Ectodermal cell (in vitro differentiated cells): ENCODE results near the gene DUOX1.

ENCODE experiments used
- H3K27ac ChIP-seq: 2 replicates; pipeline ENCODE4 v1.7.0; 2013; ENCODE audit warnings: mild to moderate bottlenecking, low read depth, low read length; ENCODE audit not compliant: insufficient read depth, poor library complexity, severe bottlenecking
- H3K27me3 ChIP-seq: 2 replicates; pipeline ENCODE4 v1.7.0; 2013; ENCODE audit warnings: mild to moderate bottlenecking, low read length; ENCODE audit not compliant: insufficient read depth, control insufficient read depth, poor library complexity, severe bottlenecking
- H3K36me3 ChIP-seq: one replicate; pipeline ENCODE4 v1.7.0; 2013; ENCODE audit warnings: low read length; ENCODE audit not compliant: control insufficient read depth, insufficient read depth
- H3K4me1 ChIP-seq: one replicate; pipeline ENCODE4 v1.7.0; 2013; ENCODE audit warnings: low read length; ENCODE audit not compliant: control insufficient read depth, insufficient read depth
- H3K4me3 ChIP-seq: 2 replicates; pipeline ENCODE4 v1.7.0; 2013; ENCODE audit warnings: low read depth, low read length, control low read depth; ENCODE audit not compliant: insufficient read depth
- H3K9me3 ChIP-seq: 2 replicates; pipeline ENCODE4 v1.7.0; 2013; ENCODE audit warnings: mild to moderate bottlenecking, low read length, moderate library complexity; ENCODE audit not compliant: control insufficient read depth
- WGBS, 2 experiments: methylation state at CpG; one replicate each; pipeline ENCODE4 v1.1.7; 2013; ENCODE audit warnings: missing lambda C conversion rate in 2 of 2; 5-methylcytosine and 5-hydroxymethylcytosine counted together

DUOX1 gene

GRCh38 chr15:45168286-45168685 is 38.5 kb downstream of the DUOX1 start:
- WGBS, 2 experiments: 93 to 96% methylated on average over 4 of the region's 4 CpGs
- Histone ChIP-seq H3K27me3 (no peaks in the 10 kb centered on the region), H3K4me1 (peaks cover 13% of the 10 kb centered on the region), H3K9me3 (no peaks in the 10 kb centered on the region), H3K4me3 (no peak overlapping the region), H3K36me3 (peaks cover 12% of the 10 kb centered on the region), H3K27ac (no peak overlapping the region)

- Histone ChIP-seq H3K4me3 (no peak overlapping the region), H3K9me3 (no peaks in the 10 kb centered on the region), H3K4me1 (peaks cover 13% of the 10 kb centered on the region), H3K27ac (no peak overlapping the region), H3K36me3 (peaks cover 15% of the 10 kb centered on the region), H3K27me3 (no peaks in the 10 kb centered on the region)
- 91 to 94% methylated on average over 9 of the region's 9 CpGs for WGBS, 2 experiments
Measured at GRCh38 chr15:45168751-45169551, 39.2 kb downstream of the DUOX1 start.

GRCh38 chr15:45169608-45170480 is 40.0 kb downstream of the DUOX1 start:
- WGBS, 2 experiments: 54 to 56% methylated on average over 4 of the region's 4 CpGs
- no peak overlapping the region for H3K27ac ChIP-seq
- H3K4me3 ChIP-seq: no peak overlapping the region
- peaks cover 15% of the 10 kb centered on the region for H3K36me3 ChIP-seq
- H3K9me3 ChIP-seq: no peaks in the 10 kb centered on the region
- peaks cover 13% of the 10 kb centered on the region for H3K4me1 ChIP-seq
- H3K27me3 ChIP-seq: no peaks in the 10 kb centered on the region

GRCh38 chr15:45171912-45172311 is 42.1 kb downstream of the DUOX1 start:
- no peaks in the 10 kb centered on the region for H3K9me3 ChIP-seq
- H3K27ac ChIP-seq: no peak overlapping the region
- H3K27me3 ChIP-seq: no peaks in the 10 kb centered on the region
- H3K4me1 ChIP-seq: peaks cover 5% of the 10 kb centered on the region
- 94 to 96% methylated on average over 12 of the region's 12 CpGs for WGBS, 2 experiments
- peaks cover 15% of the 10 kb centered on the region for H3K36me3 ChIP-seq
- H3K4me3 ChIP-seq: no peak overlapping the region

GRCh38 chr15:45174069-45174468 is 44.3 kb downstream of the DUOX1 start:
- Histone ChIP-seq H3K36me3 (peaks cover 18% of the 10 kb centered on the region), H3K27me3 (no peaks in the 10 kb centered on the region), H3K9me3 (no peaks in the 10 kb centered on the region), H3K4me1 (peaks cover 5% of the 10 kb centered on the region), H3K4me3 (no peak overlapping the region), H3K27ac (no peak overlapping the region)
- 96 to 99% methylated on average over 6 of the region's 6 CpGs for WGBS, 2 experiments

GRCh38 chr15:45174577-45174976 is 44.8 kb downstream of the DUOX1 start:
- H3K9me3 ChIP-seq: no peaks in the 10 kb centered on the region
- H3K27ac ChIP-seq: no peak overlapping the region
- H3K4me3 ChIP-seq: no peak overlapping the region
- no peaks in the 10 kb centered on the region for H3K27me3 ChIP-seq
- H3K36me3 ChIP-seq: peaks cover 18% of the 10 kb centered on the region
- peaks cover 5% of the 10 kb centered on the region for H3K4me1 ChIP-seq
- 89 to 100% methylated on average over 1 to 2 of the region's 2 CpGs for WGBS, 2 experiments

GRCh38 chr15:45177285-45177684 is 47.5 kb downstream of the DUOX1 start:
- H3K4me3 ChIP-seq: no peak overlapping the region
- H3K36me3 ChIP-seq: peaks cover 8% of the 10 kb centered on the region
- 93 to 95% methylated on average over 3 of the region's 3 CpGs for WGBS, 2 experiments
- H3K9me3 ChIP-seq: no peaks in the 10 kb centered on the region
- no peaks in the 10 kb centered on the region for H3K27me3 ChIP-seq
- peaks cover 5% of the 10 kb centered on the region for H3K4me1 ChIP-seq
- H3K27ac ChIP-seq: no peak overlapping the region

GRCh38 chr15:45179221-45179985 is 49.6 kb downstream of the DUOX1 start:
- Histone ChIP-seq H3K36me3 (peaks cover 4% of the 10 kb centered on the region), H3K4me1 (peaks cover 4% of the 10 kb centered on the region), H3K9me3 (no peaks in the 10 kb centered on the region), H3K27ac (no peak overlapping the region), H3K4me3 (no peak overlapping the region), H3K27me3 (no peaks in the 10 kb centered on the region)
- WGBS, 2 experiments: 90 to 91% methylated on average over 13 of the region's 13 CpGs

GRCh38 chr15:45180201-45180600 is 50.4 kb downstream of the DUOX1 start:
- Histone ChIP-seq H3K9me3 (no peaks in the 10 kb centered on the region), H3K4me3 (no peak overlapping the region), H3K4me1 (peaks cover 12% of the 10 kb centered on the region), H3K27ac (no peak overlapping the region), H3K27me3 (no peaks in the 10 kb centered on the region), H3K36me3 (peaks cover 4% of the 10 kb centered on the region)
- 93 to 95% methylated on average over 7 of the region's 7 CpGs for WGBS, 2 experiments
